Calu3 (cell line): ENCODE measurements around the gene CNNM1. TPM values are rescaled to one million over a fixed set of nuclear protein-coding genes. Genes with fewer than 3 reads are reported as not detected.

Experiments used
- BruUV-seq: library from RNA; stranded (reverse); fragments of 400-500 nt; replicated peaks from 2 replicates; lab custom pipeline; 2021; lab: Mats Ljungman, UMichigan
- CTCF ChIA-PET: fragments of 300-600 bp; sonication (Branson Sonifier 250); formaldehyde crosslinking; loops from one replicate; lab custom pipeline; 2022; ENCODE audit warnings: antibody characterized with exemption; lab: Charles Lee
- DNase-seq: peaks from one replicate; pipeline ENCODE4 v3.0.0; 2022
- H3K27ac Mint-ChIP-seq: one replicate; pipeline ENCODE4 v1.8.0; 2022; ENCODE audit warnings: mixed read lengths; ENCODE audit not compliant: unreplicated experiment
- H3K27me3 Mint-ChIP-seq: one replicate; pipeline ENCODE4 v1.8.0; 2022; ENCODE audit warnings: mixed read lengths; ENCODE audit not compliant: unreplicated experiment
- H3K36me3 Mint-ChIP-seq: one replicate; pipeline ENCODE4 v1.8.0; 2022; ENCODE audit warnings: mild to moderate bottlenecking, moderate library complexity, mixed read lengths; ENCODE audit not compliant: insufficient read depth, unreplicated experiment
- H3K4me1 Mint-ChIP-seq: one replicate; pipeline ENCODE4 v1.8.0; 2022; ENCODE audit warnings: mild to moderate bottlenecking, low read depth, mixed read lengths; ENCODE audit not compliant: unreplicated experiment
- H3K4me3 Mint-ChIP-seq: one replicate; pipeline ENCODE4 v1.8.0; 2022; ENCODE audit warnings: mild to moderate bottlenecking, low read depth, moderate library complexity, mixed read lengths; ENCODE audit not compliant: unreplicated experiment
- H3K9me3 Mint-ChIP-seq: one replicate; pipeline ENCODE4 v1.8.0; 2022; ENCODE audit warnings: low read depth, mixed read lengths; ENCODE audit not compliant: unreplicated experiment
- intact Hi-C: fragments of 100-400 bp; cut with micrococcal nuclease; formaldehyde crosslinking; loops from one replicate; pipeline ENCODE4 v1.10.0; 2022; ENCODE audit not compliant: unreplicated experiment
- total RNA-seq: library from RNA; stranded (reverse); gene quantifications from 2 replicates; pipeline ENCODE4 v1.2.3, GENCODE V29; 2022
- TF ChIP-seq, protein P1 (sequence below): fragments of 200-600 bp; IDR thresholded peaks from one replicate; pipeline ENCODE4 v1.8.0; 2022; ENCODE audit warnings: antibody characterized with exemption; ENCODE audit not compliant: unreplicated experiment

Gene CNNM1
- total RNA-seq, 1 experiment from 2014 or later, result 5.8 TPM

DNA sequence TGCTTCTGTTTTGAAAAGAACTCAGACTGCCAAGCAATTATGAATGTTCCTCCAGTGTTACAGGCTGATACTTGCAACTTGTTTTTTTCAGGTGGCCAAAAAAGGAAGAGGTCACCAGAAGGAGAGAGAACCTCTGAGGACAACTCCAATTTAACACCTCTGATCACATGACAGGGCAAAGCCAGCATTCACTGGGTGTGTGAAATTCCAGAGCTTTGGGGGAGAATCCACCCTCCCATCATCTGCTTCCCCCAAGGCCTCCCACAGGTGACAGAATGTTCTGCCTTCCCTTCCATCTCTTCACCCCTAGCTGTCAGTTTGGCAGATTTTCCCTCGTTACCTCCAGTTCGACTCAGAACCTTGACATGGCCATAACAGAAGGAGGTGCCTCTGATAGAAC, 62.2 kb downstream of the CNNM1 start:
- Mint-ChIP-seq H3K36me3 (peaks cover 27% of the 10 kb centered on the region), H3K27me3 (no peaks in the 10 kb centered on the region), H3K4me3 (no peak overlapping the region), H3K4me1 (peaks cover 11% of the 10 kb centered on the region), H3K9me3 (no peaks in the 10 kb centered on the region), H3K27ac (no peak overlapping the region)
- TF ChIP-seq, protein P1, sequence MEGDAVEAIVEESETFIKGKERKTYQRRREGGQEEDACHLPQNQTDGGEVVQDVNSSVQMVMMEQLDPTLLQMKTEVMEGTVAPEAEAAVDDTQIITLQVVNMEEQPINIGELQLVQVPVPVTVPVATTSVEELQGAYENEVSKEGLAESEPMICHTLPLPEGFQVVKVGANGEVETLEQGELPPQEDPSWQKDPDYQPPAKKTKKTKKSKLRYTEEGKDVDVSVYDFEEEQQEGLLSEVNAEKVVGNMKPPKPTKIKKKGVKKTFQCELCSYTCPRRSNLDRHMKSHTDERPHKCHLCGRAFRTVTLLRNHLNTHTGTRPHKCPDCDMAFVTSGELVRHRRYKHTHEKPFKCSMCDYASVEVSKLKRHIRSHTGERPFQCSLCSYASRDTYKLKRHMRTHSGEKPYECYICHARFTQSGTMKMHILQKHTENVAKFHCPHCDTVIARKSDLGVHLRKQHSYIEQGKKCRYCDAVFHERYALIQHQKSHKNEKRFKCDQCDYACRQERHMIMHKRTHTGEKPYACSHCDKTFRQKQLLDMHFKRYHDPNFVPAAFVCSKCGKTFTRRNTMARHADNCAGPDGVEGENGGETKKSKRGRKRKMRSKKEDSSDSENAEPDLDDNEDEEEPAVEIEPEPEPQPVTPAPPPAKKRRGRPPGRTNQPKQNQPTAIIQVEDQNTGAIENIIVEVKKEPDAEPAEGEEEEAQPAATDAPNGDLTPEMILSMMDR, result no peak
- no TSS peak for BruUV-seq
- CTCF ChIA-PET, result interaction anchor here (1.3 kb wide), 1 partner anchor 39 kb away, joined by 3 read pairs; the partner anchor contains the start of gene GOT1
- no peak for DNase-seq
- intact Hi-C loops, result loop anchor here (10.0 kb wide), 1 partner anchor 293 kb away; no protein-coding TSS in a partner anchor

DNA sequence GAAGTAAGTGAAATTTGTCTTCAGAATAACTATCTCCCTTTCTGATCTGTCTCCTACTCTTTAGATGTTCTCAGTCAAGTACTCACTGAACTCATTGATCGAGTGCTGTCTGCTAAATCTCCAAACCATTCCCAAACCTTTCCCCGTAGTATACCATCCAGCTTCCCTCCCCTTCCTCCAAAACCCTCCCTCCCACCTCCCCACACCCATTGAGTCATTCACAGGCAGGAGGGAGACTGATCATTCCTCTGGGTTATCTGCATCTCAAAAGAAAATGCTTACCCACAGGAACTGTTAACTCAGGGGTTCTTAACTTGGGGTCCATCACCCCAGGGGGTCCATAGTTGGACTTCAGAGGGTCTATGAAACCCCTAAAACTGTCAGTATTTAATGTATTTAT, 63.9 kb downstream of the CNNM1 start:
- no peak for DNase-seq
- CTCF ChIA-PET, result interaction anchor here (1.2 kb wide), 1 partner anchor 19 kb away, joined by 3 read pairs; no protein-coding TSS in a partner anchor
- Mint-ChIP-seq H3K27me3 (no peaks in the 10 kb centered on the region), H3K9me3 (no peaks in the 10 kb centered on the region), H3K27ac (no peak overlapping the region), H3K4me3 (no peak overlapping the region), H3K36me3 (peaks cover 22% of the 10 kb centered on the region), H3K4me1 (peaks cover 11% of the 10 kb centered on the region)
- intact Hi-C loops, result loop anchor here (2.0 to 10.0 kb wide), 3 partner anchors 220 to 318 kb away; no protein-coding TSS in a partner anchor
- TF ChIP-seq, protein P1, result no peak
- BruUV-seq, result no TSS peak

DNA sequence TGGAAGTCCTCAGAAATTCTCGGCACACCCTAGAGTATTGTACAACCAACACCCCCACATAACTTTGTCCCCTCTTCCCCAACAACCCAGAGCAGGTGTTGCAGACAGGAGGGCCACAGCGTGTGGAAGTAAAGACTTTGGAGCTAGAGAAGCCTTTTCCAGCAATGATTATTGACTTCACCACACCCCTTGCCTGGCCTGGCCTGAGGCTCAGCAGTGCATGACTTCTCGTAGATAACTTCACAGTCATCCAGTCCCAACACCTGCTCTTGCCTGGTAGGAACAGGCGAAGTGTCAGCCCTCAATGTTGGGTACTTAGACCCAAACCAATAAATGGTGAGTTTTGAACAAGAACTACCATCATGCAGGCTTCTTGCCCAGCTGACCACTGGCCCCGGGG, 64.5 kb downstream of the CNNM1 start:
- peaks cover 11% of the 10 kb centered on the region for H3K4me1 Mint-ChIP-seq
- intact Hi-C loops, result loop anchor here (2.0 to 10.0 kb wide), 3 partner anchors 219 to 317 kb away; no protein-coding TSS in a partner anchor
- DNase-seq, result no peak
- H3K4me3 Mint-ChIP-seq, result no peak overlapping the region
- BruUV-seq, result no TSS peak
- H3K36me3 Mint-ChIP-seq, result peaks cover 22% of the 10 kb centered on the region
- H3K9me3 Mint-ChIP-seq, result no peaks in the 10 kb centered on the region
- CTCF ChIA-PET, result no interaction called here
- no peak overlapping the region for H3K27ac Mint-ChIP-seq
- no peaks in the 10 kb centered on the region for H3K27me3 Mint-ChIP-seq
- TF ChIP-seq, protein P1, result no peak

DNA sequence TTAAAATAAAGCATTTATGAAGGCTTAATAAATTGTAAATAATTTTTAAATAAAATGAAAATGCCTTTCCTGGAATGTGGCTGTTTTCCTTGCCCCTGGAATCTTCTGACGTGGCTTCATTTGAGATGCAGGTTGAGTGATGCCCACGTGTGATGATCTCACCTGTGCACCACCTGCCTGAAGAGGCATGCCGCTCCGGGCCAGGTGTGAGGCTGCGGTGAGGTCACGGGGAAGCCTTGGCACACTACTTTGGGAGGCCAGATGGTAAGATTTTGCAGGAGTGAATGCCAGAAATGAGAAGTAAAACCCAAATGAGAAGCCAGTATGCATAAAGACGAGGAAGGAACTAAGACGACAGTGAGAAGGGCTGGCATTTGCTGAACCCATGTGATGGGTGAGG, 65.1 kb downstream of the CNNM1 start:
- Mint-ChIP-seq H3K36me3 (peaks cover 22% of the 10 kb centered on the region), H3K27ac (no peak overlapping the region), H3K4me3 (no peak overlapping the region), H3K27me3 (no peaks in the 10 kb centered on the region), H3K9me3 (no peaks in the 10 kb centered on the region), H3K4me1 (peaks cover 11% of the 10 kb centered on the region)
- intact Hi-C loops, result loop anchor here (10.0 kb wide), 1 partner anchor 291 kb away; no protein-coding TSS in a partner anchor
- no TSS peak for BruUV-seq
- TF ChIP-seq, protein P1, result no peak
- no peak for DNase-seq
- CTCF ChIA-PET, result no interaction called here
